NCI-H128 (cell line): ENCODE results near the gene ERVH48-1.
"Not testable (repeated sequence)": the region's sequence is repeated elsewhere in the genome, so short reads cannot be mapped to it uniquely, and the experiment has no call there.

Experiments
- DNase-seq: peaks from one replicate; lab custom pipeline; 2025; ENCODE audit not compliant: unreplicated experiment; lab: John Stamatoyannopoulos, UW

The ERVH48-1 gene

DNA sequence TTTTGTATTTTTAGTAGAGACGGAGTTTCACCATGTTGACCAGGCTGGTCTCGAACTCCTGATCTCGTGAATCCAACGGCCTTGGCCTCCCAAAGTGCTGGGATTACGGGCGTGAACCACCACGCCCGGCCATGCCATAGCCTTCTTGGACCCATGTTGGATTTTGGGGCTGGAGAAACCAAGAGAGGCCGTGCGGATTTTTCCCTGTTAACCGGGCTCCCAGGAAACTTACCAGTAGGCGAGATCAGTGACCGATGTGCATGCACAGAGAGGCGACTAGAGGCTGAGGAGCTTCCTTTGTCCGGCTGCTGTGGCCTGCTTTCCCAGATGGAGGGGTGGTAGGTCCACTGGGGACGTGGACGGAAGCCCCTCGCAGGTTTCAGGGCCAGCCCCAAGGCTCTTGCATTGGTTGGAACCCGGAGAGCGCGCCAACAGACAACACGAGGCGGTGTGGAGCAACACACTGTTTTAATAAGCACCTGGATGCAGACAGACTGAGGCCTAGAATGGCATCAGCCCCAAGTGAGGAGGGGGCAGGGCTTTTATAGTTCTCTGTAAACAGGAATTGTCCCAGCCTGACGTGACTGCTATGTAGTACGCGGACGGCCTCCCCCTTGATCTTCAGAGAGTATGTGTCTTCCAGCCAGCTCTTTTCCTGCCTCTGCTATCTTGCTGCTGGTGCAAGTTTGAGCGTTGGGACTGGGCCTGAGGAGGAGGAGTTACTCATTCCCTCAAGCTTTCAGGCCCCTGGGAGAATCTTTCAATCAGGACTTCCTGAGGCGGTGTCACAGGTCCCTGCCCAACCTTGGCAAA, at the start of gene ERVH48-1:
Gene ERVH48-1 (minus strand): TSS at position 517 of the 813 bp plus-strand sequence. CDS start 6,624 bp downstream, outside the sequence.
- DNase-seq: no peak

DNA sequence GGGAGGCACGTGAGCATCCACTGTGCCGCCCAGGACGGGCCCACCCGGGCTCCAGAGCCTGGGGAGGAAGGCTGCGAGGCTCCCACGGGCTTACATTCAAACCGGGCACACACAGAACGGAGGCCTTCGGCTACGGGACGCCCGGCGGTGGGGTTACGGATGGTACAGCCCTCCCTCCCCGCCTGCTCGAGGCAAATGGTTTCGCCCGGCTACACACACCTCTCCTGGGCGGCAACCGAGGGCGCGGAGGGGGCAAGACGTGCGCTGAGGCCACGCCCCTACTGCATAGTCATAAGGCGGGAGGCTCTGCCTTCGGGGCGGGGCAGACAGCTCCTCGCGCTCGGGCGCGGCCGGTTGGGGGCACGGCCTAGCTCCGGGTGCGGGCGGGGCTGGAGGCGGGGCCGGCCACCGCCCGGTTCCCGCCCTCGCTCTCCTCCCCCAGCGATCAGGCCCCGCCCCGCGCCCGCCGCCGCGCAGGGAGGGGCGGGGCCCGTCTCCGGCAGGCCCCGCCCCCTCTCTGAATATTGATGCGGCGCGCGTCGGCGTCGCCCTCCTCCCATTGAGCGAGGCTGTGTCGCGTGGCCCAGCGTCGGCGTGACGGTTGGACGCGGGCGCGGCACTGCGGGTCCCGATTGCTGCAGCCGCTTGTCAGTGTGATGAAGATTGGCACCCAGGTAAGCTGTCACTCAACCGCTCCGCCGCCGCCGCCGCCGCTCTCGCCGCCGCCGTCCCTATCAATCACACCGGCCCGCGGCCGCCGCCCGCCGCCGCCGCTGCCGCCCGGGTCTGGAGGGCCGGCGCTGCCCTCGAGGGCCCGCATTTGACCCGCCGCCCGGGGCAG, 48.8 kb upstream of the ERVH48-1 start, which contains the start of gene PKNOX1:
Gene PKNOX1 (plus strand): TSS at position 572 of the 841 bp plus-strand sequence. CDS start 29,820 bp downstream, outside the sequence.
- DNase-seq: peak; percentile 99

DNA sequence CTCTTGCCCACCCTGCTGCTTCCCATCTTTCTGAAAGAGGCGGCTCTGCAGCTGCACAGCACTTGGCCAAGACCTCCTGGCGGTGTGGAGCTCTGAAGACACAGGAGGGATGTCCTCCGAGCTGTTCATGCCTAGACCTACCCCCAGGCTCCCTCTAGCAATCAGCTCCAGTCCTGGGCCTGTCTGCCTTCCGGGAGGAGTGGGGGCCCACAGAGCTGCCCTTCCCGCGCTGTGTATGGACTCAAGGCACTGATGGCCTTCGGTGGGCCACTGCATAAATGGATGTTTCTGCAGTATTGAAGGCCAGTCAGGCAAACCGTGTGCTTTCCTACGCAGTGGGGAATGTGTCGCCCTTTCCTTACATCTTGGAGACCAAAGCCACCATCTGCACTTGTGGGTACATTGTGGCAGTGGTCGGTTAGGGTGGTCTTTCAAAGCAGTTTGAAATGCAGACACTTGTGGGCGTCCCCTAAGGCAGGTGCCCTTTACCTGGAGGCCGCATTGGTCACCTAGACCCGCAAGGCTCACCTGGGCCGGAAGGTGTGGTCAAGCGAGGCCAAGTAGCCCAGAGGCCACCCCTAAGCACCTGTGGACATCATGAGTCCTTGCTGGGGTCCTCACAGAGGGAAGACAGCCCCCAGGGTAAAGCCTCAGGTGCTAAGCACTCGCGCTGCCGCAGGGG, 48.0 kb upstream of the ERVH48-1 start:
- no peak for DNase-seq

DNA sequence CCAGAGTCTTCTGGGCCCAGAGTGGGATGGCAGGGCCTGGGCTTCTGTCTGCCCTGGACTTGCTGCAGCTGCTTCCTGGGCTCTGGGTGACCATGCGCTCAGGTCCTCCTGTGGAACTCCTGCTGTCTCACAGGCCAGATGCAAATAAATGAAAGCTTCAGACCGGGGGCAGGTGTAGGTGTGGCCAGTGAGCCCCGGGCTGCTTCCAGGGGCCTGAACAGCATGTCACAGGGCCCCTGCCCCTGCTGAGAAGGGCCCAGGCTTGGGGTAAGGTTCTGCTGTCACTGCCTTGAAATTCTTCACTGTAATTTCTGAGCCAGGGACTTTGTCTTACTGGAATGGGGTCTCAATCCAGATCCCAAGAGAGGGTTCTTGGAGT, 46.5 kb upstream of the ERVH48-1 start:
- no peak for DNase-seq

DNA sequence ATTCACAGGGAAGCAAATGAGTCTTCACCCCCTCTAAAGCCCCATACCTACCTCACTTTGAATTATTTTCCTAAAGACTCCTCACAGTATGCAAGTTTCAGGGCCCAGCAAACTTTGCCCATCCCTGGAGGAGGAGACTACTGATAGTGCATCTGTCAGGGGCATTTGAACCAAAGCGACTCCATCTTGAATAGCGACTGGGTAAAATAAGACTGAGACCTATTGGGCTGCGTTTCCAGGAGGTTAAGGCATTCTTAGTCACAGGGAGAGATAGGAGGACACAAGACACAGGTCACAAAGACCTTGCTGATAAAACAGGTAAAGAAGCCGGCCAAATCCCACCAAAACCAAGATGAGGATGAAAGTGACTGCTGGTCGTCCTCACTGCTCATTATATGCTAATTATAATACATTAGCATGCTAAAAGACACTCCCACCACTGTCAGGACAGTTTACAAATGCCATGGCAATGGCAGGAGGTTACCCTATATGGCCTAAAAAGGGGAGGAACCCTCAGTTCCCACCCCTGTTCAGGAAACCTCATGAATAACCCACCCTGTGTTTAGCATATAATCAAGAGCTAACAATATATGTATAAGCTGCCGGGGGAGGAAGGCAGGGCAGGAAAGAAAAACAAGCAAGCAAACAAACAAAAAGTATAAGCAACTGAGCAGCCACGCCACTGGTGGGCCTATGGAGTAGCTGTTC, 45.7 kb upstream of the ERVH48-1 start:
- no peak for DNase-seq

DNA sequence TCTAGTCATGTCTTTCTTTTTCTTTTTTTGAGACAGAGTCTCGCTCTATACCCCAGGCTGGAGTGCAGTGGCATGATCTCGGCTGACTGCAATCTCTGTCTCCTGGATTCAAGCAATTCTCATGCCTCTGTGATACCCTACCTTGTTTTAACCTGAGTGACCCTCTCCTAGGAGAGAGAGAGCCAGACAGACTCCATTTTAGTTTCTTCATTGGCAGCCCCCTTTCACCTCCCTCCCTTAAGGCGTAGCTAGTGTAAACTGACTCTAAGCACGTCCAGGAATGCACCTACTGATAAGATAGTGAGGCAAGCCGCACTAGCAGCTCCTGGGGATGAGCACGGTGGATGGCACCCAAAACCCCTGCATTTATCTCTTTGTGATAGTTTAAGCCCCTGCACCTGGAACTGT, 43.8 kb upstream of the ERVH48-1 start:
- DNase-seq: no peak

DNA sequence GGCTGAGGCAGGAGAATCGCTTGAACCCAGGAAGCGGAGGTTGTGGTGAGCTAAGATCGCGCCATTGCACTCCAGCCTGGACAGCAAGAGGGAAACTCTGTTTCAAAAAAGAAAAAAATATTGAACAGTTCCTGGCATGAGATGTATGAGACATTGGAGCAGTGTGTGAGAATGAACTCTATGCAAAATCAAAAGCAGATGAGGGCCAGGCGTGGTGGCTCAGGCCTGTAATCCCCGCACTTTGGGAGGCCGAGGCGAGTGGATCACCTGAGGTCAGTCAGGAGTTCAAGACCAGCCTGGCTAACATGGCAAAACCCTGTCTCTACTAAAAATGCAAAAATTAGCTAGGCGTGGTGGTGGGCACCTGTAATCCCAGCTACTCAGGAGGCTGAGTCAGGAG, 42.2 kb upstream of the ERVH48-1 start:
- DNase-seq: not testable (repeated sequence)

DNA sequence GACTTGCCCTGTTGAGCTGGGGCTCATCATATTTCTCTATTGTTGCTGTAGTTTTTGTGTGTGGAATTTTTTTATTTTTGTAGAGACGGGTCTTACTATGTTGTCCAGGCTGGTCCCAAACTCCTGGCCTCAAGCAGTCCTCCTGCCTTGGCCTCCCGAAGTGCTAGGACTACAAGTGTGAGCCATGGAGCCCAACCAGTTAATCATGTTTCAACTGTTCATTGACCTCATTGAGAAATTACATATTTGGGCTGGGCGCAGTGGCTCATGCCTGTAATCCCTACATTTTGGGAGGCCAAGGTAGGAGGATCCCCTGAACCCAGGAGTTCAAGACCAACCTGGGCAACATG, 39.8 kb upstream of the ERVH48-1 start:
- DNase-seq: no peak

DNA sequence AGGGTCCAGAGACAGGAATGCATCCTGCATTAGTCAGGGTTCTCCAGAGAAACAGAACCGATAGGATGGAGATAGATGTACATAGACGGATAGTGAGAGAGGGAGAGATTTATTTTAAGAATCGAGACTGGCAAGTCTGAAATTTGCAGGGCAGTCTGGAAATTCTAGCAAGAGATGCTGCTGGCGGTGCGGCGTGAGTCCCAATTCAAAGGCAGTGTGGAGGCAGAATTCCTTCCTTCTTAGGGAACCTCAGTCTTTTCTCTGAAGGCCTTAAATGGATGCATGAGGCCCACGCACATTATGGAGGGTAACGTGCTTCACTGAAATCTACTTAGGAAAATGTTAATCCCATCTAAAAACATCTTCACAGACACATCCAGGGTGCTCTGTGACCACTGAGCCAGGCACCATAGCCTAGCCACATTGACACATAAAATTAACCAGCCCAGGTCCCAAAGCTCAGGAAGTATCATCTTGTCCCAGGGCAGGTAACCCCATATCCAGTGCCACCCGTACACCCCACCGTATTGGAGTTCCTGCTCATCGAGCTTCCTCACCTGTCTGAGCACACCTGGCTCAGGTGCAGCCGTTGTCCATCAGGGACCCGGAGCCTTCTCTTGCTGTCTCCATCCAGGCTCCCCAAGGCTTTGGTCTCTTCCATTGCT, 39.2 kb upstream of the ERVH48-1 start:
- no peak for DNase-seq

DNA sequence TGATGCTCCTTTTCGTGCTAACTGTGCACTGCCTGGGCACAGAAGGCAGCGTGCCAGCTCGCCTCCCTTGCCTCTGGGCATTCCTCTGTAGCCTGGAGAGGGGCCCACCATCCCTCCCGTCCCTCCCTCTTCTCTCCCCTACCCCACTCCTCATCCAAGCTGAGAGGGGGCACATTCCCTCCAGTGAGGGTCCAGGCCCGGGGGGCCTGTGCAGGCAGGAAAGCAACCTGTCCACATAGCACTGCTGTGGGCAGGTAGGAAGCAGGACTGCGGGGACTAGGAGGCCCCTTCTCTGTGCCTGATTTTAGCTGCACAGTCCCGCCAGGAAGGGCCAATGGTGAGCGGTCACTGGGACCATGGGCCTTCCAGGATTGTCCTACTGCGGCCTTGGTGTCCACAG, 38.7 kb upstream of the ERVH48-1 start:
- no peak for DNase-seq

DNA sequence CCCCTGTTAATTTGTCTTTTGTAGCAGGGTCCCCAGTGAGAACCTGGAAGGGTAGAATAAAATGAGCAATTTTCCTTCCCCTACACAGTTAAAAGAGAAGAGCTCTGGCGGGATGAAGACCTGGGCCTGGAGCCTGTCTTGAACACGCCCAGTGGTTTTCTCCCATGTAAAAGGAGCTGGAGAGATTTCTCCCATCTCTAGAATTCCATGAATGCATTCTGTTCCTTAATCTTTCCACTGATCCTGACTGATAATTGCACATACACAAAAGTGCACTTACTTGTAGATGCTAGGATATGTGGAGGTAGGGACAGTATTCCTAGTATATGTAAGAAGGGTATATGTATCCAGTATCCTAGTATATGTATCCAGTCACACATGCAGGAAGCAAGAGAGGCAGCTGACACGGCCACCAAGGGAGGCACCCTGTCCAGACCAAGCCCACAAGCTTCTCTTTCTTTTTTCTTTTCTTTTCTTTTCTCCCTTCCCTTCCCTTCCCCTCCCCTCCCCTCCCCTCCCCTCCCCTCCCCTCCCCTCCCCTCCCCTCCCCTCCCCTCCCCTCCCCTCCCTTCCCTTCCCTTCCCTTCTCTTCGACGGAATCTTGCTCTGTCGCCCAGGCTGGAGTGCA, 37.1 kb upstream of the ERVH48-1 start:
- DNase-seq: no peak

DNA sequence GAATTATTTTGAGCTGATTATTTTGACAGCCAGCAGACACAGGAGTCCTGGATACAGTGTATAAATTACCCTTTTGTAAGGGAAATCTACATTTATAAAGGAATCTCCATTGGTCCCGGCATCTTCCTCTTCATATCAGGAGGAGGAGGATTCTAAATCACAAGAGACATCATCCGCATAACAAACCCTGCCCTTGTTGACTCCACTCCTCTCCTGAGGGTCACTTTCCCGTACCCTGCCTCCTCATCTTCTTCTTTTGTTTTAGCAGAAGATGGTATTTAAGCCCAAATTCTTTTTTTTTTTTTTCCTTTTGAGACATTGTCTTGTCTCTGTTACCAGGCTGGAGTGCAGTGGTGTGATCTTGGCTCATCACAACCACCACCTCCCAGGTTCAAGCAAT, 34.3 kb upstream of the ERVH48-1 start:
- DNase-seq: no peak

DNA sequence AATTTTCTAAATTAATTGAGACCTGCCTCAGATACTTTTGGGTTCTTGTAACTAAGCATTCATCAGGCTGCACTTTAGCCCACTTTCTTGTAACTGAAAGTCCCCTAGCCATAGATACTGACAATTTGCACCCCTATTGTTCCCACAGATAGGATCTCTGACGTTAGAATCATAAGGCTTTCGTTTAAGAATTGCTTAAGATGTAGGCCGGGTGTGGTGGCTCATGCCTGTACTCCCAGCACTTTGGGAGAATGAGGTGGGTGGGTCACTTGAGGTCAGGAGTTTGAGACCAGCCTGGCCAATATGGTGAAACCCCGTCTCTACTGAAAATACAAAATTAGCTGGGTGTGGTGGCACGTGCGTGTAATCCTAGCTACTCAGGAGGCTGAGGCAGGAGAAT, 32.7 kb upstream of the ERVH48-1 start:
- not testable (repeated sequence) for DNase-seq

DNA sequence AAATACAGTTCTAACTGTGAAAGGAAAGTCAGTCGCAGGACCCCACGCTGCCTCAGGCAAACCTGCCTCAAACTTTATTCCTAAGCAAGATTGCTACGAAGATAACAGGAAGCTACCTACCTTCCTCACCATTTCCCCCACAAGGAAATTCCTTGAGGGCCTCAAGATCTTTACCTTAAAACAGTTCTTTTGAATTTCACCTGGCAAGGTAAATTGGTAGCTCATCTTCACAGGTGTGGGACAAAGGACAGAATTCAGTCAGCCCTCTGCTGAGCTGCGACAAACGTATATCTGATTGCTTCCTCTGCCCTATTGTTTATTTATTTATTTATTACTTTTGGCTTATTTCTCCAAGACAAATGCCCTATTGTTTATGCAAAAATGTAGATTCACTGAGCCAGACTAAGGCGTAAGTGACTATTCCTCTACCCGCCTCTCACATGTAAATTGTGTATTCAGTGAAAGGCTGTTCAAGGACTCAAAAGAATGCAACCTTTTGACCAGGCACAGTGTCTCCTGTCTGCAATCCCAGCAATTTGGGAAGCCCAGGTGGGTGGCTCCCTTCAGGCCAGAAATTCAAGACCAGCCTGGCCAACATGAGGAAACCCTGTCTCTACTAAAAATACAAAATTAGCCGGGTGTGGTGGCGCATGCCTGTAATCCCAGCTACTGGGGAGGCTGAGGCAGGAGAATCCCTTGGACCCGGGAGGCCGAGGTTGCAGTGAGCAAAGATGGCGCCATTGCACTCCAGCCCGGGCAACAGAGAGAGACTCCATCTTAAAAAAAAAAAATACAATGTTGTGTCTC, 31.6 kb upstream of the ERVH48-1 start:
- no peak for DNase-seq

DNA sequence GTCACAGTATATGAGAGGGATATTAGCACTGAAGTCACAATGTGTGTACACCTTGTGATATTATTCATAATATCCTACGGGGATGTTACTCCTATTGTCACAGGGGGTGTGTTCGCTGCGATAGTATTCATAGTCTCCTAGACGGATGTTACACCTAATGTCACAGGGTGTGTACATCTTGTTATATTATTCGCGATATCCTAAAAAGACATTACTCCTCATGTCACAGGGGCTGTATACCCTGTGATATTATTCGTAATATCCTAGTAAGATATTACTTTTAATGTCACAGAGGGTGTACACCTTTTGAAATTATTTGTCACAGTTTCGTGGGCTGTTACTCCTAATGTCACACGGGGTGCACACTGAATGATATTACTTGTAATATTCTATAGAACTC, 25.8 kb upstream of the ERVH48-1 start:
- DNase-seq: not testable (repeated sequence)

DNA sequence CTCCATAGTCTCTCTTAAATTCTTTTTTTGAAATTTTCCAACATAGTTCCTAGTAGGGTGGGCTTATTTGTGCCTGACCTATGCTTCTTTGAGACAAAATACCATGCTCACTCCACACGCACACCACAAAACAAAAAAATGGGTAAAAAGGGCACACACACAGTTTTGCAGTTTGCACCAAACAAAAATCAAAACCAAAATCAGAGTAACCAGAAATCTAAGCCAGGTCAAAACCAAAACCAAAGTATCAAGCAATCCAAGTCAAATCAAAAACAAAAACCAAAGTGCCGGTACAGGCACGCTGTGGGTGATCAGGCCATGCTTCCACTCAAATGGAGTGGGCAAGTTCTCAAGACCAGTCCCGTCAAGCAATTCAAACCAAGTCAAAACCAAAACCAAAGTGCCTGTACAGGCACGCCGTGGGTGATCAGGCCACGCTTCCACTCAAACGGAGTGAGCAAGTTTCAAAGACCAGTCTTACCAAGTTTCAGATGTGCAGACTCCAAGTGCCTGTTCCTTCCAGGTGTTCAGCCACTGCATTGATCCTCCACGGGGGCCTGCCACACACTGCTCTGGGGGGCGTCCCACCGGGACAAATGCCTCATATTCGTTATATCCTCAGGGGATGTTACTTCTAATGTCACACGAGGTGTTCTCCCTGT, 23.8 kb upstream of the ERVH48-1 start:
- DNase-seq: not testable (repeated sequence)

DNA sequence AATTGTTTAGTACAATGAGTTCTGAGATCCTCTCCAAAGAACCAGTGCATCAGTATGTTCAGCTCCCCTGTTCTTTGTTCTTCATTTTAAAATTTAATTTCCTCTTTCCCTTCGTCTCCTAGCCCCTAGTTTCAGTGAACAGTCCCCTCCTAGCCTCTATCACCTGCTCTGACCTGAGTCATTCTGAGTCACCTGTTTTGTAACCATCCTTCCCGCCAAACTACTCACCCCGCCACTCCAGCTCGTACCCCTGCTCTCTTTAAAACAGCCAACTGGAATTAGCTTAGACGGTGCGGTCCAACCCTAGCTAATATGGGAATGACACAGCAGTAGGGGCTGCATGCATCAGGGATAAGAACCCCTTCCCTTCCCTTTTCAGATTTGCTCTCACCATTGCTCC, 16.8 kb upstream of the ERVH48-1 start:
- no peak for DNase-seq

DNA sequence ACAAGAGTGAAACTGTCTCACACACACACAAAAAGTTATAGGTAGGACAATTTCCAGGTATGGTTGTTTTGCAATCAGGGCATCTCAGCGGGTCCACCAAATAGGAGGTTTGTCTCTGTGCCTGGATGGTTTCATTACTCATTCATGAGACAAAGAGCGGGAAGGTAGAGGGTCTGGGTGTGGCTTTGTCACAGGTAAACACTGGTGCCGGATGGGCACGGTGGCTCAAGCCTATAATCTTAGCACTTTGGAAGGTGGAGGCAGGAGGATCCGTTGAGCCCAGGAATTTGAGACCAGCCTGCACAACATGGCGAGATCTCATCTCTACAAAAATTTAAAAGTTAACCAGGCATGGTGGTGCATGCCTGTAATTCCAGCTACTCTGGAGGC, 16.3 kb upstream of the ERVH48-1 start:
- DNase-seq: no peak
